H7 (cell line): ENCODE results near the gene TNIK. TPM values are rescaled to one million over a fixed set of nuclear protein-coding genes. Genes with fewer than 3 reads are reported as not detected.

Experiments used
- DNase-seq: peaks from one replicate; pipeline ENCODE4 v3.0.0; 2012
- H3K27me3 ChIP-seq: 2 replicates; pipeline ENCODE4 v1.6.0; 2011; ENCODE audit warnings: mild to moderate bottlenecking, low read length; ENCODE audit not compliant: control insufficient read depth, insufficient read depth
- H3K36me3 ChIP-seq: replicated peaks from 2 replicates; pipeline ENCODE4 v1.5.1; 2011; ENCODE audit warnings: low read length; ENCODE audit not compliant: control insufficient read depth, insufficient read depth
- H3K4me3 ChIP-seq: 2 replicates; pipeline ENCODE4 v1.5.1; 2011; ENCODE audit warnings: low read depth, mild to moderate bottlenecking, control low read depth, low read length, moderate library complexity; ENCODE audit not compliant: insufficient read depth
- total RNA-seq: library from RNA; depleted of rRNA; stranded (reverse); fragments of >200 nt; shearing (Covaris generic); gene quantifications from 2 replicates; pipeline ENCODE4 v1.2.3, GENCODE V29; 2014

Gene TNIK
- total RNA-seq, 1 experiment from 2014 or later: 16.4 TPM

DNA sequence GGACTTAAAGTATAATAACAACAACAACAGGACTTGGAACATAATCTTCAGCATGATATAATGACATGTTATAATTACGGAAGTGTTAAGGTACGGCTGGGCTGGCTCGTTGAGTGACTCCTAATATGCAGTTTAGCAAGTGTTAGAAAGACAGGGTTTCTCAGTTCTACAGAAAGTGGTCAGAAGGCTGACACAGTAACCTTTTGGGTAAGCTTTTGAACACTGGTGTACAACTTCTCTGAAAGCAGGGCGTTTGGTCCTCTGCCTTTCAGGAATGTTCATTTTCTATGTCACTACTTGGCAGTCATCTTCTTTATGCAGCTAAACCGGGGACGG lies 300.4 kb downstream of the TNIK start:
- DNase-seq: no peak
- Histone ChIP-seq H3K27me3 (no peaks in the 10 kb centered on the region), H3K4me3 (no peak overlapping the region), H3K36me3 (no peaks in the 10 kb centered on the region; the same call in 1 of the 2 replicates)

DNA sequence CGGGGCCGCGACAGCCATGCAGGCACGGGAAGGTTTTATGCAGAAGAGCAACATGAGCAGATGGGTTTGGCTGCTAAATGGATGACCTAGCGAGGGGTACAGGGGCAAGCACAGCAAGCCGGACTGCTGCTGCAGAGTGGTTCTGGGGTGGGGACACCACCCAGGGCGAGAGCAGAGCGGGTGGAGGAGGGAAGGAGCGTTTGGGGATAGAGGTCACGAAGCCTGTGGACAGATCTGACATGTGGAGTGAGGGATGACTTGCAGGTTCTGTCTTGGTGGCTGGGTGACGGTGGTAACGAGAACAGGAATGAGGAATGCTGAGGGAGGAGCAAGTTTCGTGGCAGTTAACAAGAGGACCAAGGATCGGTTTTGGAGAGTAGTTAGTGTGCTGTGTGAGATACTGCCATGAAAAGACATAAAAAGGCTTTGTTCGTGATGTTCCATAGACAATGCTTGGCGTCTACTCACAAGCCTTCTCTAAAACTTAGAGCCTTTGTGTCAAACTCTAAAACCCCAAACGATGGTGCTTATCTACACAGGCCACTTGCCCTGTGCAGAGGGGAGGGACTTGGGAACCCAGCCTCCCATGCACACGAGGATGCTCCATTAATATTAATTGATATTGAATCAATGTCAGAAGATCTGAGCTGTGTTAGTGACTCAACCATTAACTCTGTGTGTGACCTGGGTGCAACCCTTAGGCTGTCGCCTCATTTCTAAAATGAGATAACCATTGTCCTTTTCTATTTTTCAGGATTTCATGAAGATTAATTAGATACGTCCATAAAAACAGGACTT lies 301.0 kb downstream of the TNIK start:
- H3K27me3 ChIP-seq: no peaks in the 10 kb centered on the region
- H3K4me3 ChIP-seq: no peak overlapping the region
- no peak for DNase-seq
- no peaks in the 10 kb centered on the region; the same call in 1 of the 2 replicates for H3K36me3 ChIP-seq

DNA sequence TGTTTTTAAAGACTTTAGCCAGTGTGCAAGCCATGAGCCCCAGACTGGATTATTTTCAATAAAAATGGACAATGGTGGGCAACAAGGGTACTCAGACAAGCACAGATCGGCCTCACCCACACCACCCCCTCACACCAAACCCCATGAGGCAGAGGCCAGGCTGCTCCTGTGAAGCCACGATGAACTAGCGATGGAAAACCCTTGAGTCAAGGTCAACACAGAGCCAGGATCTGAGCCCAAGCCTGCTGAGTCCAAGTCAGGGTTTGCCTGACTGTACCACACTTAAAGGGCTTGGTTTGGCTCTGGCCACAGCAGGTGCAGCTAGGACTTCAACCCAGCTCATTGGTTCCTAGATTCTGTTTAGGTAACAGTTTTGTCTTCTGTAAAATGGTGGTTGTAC lies 302.2 kb downstream of the TNIK start:
- no peak overlapping the region for H3K4me3 ChIP-seq
- no peak for DNase-seq
- H3K27me3 ChIP-seq: no peaks in the 10 kb centered on the region
- H3K36me3 ChIP-seq: no peaks in the 10 kb centered on the region; the same call in 1 of the 2 replicates

DNA sequence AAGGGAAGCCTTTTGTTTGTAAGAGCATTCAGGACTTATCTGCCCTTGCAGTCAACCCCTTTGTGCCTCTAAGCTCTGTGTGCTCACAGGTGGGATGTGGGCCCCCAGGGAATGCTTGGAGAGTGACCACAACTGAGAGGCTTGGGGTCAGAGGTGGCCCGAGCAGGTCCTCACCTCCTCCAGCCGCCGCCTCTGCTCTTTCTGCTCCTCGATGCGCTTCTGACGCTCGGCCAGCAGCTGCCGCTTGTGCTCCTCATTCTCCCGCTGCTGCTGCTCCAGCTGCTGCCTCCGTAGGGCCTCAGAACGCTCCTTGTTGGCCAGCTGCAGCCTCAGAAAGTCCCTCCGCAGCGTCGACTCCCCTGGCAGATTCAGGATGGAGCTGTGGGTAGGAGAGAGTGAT lies 302.9 kb downstream of the TNIK start:
- DNase-seq: peak; percentile 24
- Histone ChIP-seq H3K4me3 (no peak overlapping the region), H3K27me3 (no peaks in the 10 kb centered on the region), H3K36me3 (no peaks in the 10 kb centered on the region; the same call in 1 of the 2 replicates)

DNA sequence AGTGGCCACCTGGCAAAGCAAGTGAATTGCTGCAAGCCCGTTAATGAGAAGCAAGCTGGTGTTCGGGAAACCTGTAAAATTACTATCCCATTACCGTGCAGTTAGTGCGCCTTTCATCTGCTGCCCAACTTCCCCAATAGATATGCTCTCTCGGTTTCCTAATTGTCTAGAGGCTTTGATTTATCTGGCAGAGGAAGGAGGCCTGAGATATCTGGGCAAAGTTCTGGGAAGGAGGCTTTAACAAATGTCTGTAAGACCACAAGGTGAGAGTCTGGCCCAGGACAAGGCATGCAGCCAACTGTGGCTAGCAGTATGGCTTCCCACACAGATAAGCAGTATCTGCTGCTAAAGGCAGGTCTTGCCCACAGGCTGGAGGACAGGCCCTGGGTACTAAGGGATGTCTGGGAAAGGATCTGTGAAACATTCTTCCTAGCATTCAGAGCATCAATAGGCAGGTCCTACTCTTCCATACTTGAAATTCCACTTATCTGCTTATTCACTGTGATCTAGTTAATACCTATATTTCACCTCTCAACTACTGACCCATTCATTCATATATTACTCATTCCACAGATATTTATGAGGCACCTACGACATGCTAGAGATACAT lies 303.7 kb downstream of the TNIK start:
- Histone ChIP-seq H3K4me3 (no peak overlapping the region), H3K36me3 (no peaks in the 10 kb centered on the region; the same call in 1 of the 2 replicates), H3K27me3 (no peaks in the 10 kb centered on the region)
- no peak for DNase-seq

DNA sequence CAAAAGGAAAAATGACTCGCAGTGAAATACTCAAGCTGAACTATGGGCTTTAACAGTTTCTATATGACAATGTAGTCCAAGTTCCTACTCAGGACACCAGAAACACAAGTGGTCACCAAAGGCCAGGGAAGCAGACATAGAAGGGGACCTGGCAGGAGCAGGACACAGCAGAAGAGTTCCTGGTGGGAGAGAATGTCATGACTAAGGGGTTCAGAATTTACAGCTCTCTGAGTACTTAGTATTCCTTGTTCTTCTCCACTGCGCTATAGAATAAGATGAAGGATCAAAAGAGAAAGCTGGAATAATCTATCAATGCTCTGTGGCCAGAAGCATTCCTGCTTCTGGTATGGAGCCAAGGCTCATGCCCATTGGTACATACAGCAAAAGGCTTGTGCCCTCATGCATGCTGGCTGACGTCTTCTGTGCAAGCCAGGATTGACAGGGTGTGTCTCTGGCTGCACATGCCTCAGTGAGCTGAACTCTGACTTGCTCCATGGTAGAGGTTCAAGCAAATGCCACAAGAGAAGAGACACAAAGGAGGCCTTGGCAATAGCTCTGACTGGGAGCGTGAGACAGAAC lies 305.0 kb downstream of the TNIK start:
- no peak for DNase-seq
- H3K36me3 ChIP-seq: no peaks in the 10 kb centered on the region; the same call in 1 of the 2 replicates
- H3K27me3 ChIP-seq: no peaks in the 10 kb centered on the region
- no peak overlapping the region for H3K4me3 ChIP-seq

DNA sequence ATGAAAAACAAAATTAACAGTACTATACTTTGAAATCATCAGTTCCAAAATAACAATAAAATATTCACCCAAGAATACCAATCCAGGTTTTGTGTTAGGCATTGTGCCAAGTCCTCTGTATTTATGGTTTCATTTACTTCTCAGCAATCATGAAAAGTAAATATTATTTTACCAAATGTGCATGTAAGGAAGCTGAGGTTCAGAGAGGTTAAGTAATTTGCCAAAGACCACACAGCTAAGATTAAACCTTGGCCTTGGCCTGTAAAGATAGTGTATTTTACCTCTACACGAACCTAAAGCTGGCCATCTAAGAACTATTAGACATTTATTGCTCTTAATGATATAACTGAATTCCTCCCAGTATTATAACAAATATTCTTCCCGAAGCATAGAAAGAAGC lies 309.3 kb downstream of the TNIK start:
- Histone ChIP-seq H3K4me3 (no peak overlapping the region), H3K27me3 (no peaks in the 10 kb centered on the region), H3K36me3 (no peaks in the 10 kb centered on the region)
- no peak for DNase-seq

DNA sequence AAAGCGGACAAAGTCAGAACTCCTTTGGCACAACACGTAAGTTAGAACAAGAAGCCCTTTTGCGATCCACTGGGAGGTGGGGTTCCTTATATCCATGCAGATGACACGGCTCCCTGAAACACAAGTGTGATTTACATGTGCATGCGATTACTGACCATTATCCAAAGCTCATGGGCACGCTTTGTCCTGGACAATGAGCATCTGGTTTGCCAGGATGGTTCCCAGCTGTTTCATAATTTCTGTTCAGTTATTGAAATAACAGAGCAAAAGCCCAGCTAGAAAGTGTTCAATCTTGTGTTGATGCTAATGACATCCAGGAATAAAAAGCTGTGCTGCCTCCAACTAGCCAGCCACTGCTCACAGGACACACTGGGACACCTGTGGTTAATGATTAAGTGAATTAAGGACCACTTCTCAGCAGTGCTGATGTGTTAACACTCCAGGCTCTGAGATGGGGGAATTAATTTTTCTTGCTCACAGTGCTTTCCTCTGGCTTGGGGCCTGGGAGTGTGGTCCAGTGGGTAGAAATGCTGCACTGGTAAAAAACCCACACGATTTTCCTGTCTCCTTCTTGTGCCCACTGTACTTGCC lies 310.6 kb downstream of the TNIK start:
- H3K27me3 ChIP-seq: no peaks in the 10 kb centered on the region
- no peak for DNase-seq
- H3K4me3 ChIP-seq: no peak overlapping the region
- no peaks in the 10 kb centered on the region for H3K36me3 ChIP-seq

DNA sequence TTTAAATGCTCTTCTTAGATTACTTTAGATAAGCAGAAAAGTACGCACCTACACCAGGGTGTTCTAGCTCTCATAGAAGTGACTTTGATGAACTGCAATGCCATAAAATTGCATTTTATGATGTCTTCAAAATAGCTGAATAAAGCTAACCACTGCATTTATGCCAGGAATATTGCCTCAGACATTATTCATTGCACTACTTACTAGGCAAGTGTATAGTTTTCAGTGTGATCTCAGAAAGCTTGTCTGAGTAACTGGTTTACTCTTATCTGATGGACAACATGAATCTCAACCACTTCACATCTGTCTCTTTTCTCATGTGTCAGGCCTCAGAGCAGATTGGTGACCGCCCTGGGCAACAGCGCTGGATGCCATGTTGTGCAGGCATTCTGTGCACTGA lies 314.4 kb downstream of the TNIK start:
- Histone ChIP-seq H3K36me3 (no peaks in the 10 kb centered on the region), H3K27me3 (no peaks in the 10 kb centered on the region), H3K4me3 (no peak overlapping the region)
- DNase-seq: no peak

DNA sequence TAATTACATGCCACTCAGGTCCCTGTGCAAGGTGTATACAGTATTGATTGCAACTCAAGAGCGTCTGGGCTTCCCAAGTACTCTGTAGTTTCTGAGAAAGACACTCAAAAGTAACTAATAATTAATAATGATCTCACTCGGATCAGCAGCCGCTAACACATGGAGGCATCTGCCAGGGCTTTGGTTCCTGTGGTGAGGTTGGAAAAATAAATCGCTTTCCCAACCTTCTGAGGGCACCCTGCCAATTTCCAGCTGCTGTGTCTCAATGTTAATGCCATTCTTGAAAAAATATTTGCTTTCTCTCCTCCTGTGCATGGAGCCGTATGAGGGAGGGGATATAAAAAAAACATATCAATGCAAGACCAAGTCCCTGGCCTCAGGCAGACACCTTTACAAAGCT lies 317.2 kb downstream of the TNIK start:
- H3K36me3 ChIP-seq: peaks cover 2% of the 10 kb centered on the region
- no peak overlapping the region for H3K4me3 ChIP-seq
- H3K27me3 ChIP-seq: no peaks in the 10 kb centered on the region
- DNase-seq: no peak

DNA sequence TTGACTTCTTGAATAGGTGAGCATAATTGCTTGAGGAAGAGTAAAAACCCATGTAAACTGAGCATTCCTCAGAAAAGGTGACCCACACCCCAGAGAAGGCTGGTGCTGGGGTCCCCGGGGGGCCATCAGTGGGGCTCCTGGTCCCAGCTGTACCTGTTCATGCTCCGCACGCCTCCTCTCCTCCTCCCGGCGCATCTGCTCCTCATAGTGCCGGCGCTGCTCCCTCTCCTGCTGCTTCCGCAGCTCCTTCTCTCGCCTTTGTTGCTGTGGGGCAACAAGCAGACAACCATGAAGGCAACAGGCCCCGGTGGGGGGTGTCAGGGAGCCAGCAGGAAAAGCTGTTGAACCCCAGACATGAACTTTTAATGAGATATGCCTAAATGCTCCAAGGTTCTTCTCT lies 320.0 kb downstream of the TNIK start:
- no peak for DNase-seq
- H3K36me3 ChIP-seq: peaks cover 2% of the 10 kb centered on the region
- H3K4me3 ChIP-seq: no peak overlapping the region
- no peaks in the 10 kb centered on the region for H3K27me3 ChIP-seq

DNA sequence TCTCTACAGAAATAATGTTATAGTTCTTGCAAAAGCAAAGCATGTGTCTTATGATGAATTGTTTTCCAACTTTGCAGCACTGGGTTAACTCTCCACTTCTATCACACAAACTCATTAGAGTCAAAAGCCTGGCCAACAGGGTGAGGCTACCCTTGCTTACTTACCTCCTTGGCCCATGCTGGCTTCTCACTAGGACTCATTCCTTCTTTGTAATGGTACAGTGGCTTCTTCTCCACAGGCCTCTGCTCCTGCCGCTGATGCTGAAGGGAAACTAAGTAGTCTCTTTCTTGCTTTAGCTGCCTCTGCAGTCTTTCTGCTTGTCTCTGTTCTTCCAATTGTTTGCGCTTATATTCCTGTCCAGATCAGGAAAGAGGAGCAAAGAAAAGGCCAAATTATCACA lies 322.2 kb downstream of the TNIK start:
- Histone ChIP-seq H3K36me3 (peaks cover 2% of the 10 kb centered on the region), H3K27me3 (no peaks in the 10 kb centered on the region), H3K4me3 (no peak overlapping the region)
- DNase-seq: no peak

DNA sequence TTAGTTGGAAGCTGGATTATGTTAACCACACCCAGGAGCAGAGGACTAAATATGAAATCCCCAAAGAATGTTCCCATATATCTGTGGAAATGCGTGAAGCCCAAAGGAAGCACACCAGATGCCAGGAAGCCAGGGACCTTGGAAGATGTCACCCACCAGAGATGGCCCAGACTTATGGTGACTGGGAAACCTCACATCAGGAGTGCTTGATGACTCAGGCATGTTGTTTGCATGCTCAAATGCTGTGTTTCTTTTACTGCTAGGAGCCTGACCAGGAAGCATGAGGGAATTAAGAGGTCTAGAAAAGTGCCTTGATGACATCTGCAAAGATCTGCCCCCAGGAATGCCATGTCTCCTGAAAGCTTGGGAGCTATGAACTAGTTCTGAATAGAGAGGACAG lies 324.7 kb downstream of the TNIK start:
- peaks cover 2% of the 10 kb centered on the region for H3K36me3 ChIP-seq
- H3K27me3 ChIP-seq: no peaks in the 10 kb centered on the region
- DNase-seq: no peak
- no peak overlapping the region for H3K4me3 ChIP-seq

DNA sequence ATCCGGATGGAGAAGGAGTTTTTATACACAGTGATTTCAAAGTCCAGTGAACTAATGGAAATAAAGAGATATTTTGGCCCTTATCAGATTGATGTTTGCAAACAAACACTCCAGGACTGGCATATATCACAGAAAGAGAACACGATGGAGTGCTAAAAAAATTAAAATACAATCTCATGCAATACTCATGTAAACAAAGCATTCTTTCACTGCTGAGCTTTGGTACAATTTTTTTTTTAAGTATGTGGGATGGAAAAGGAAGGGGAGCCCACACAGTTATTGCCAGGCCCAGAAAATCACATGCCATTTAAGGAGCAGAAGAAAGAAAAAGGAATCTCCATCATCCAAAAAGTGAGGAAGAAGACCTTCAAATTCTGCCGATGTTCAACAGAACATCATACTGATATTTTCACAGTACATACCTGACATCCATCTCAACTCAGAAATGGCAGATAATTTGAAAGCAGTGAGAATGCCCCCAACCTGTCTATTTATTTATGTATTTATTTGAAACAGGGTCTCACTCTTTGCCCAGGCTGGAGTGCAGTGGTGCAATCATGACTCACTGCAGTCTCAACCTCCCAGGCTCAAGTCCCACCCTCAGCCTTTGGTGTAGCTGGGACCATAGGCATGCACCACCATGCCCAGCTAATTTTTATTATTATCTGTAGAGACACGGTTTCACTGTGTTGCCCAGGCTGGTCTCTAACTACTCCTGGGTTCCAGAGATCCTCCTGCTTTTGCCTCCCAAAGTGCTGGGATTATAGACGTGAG lies 326.2 kb downstream of the TNIK start:
- H3K4me3 ChIP-seq: no peak overlapping the region

More for the DNA sequence above, 326.2 kb downstream of the TNIK start:
- no peak for DNase-seq
- no peaks in the 10 kb centered on the region; the same call in 1 of the 2 replicates for H3K36me3 ChIP-seq
- no peaks in the 10 kb centered on the region for H3K27me3 ChIP-seq
